IMR-90 (cell line): Measurements from ENCODE around the gene ANO2.

Experiments
- BHLHE40 ChIP-seq: fragments of 150-350 bp; IDR thresholded peaks from 2 replicates; pipeline ENCODE4 v1.6.1; 2016; ENCODE audit warnings: mild to moderate bottlenecking, low read depth, low read length
- CHD1 ChIP-seq: IDR thresholded peaks from 2 replicates; pipeline ENCODE4 v1.6.1; 2012; ENCODE audit warnings: low read depth, low read length, improper control_type of control experiment
- CTCF ChIP-seq: conservative IDR thresholded peaks from 2 replicates; pipeline ENCODE4 v1.5.1; 2012; ENCODE audit warnings: mild to moderate bottlenecking, low read depth, low read length, improper control_type of control experiment
- ELK1 ChIP-seq: fragments of 150-350 bp; IDR thresholded peaks from 2 replicates; pipeline ENCODE4 v1.6.1; 2016; ENCODE audit warnings: low read depth, mild to moderate bottlenecking, low read length, moderate library complexity, borderline replicate concordance
- MXI1 ChIP-seq: IDR thresholded peaks from 2 replicates; pipeline ENCODE4 v1.6.1; 2012; ENCODE audit warnings: low read depth, mild to moderate bottlenecking, low read length, moderate library complexity, borderline replicate concordance
- NFE2L2 ChIP-seq: fragments of 150-350 bp; IDR thresholded peaks from 2 replicates; pipeline ENCODE4 v1.6.1; 2016; ENCODE audit warnings: low read depth, mild to moderate bottlenecking, low read length
- POLR2A ChIP-seq: IDR thresholded peaks from 2 replicates; pipeline ENCODE4 v1.6.1; 2012; ENCODE audit warnings: mild to moderate bottlenecking, low read depth, low read length
- RAD21 ChIP-seq: IDR thresholded peaks from 2 replicates; pipeline ENCODE4 v1.6.1; 2012; ENCODE audit warnings: low read length, improper control_type of control experiment
- RCOR1 ChIP-seq: IDR thresholded peaks from 2 replicates; pipeline ENCODE4 v1.6.1; 2012; ENCODE audit warnings: mild to moderate bottlenecking, low read length, improper control_type of control experiment; ENCODE audit not compliant: insufficient replicate concordance
- RFX5 ChIP-seq: IDR thresholded peaks from 2 replicates; pipeline ENCODE4 v1.8.0; 2012; ENCODE audit warnings: low read depth, mild to moderate bottlenecking, low read length, moderate library complexity
- SMC3 ChIP-seq: fragments of 150-350 bp; IDR thresholded peaks from 2 replicates; pipeline ENCODE4 v1.6.1; 2016; ENCODE audit warnings: low read depth, mild to moderate bottlenecking, antibody characterized with exemption, low read length, moderate library complexity
- USF2 ChIP-seq: fragments of 150-350 bp; IDR thresholded peaks from 2 replicates; pipeline ENCODE4 v1.6.1; 2017; ENCODE audit warnings: mild to moderate bottlenecking, antibody characterized with exemption, low read length, low read depth

- no peak for TF ChIP-seq CTCF
- no peak for TF ChIP-seq CHD1
- TF ChIP-seq POLR2A = no peak
- TF ChIP-seq MXI1 = no peak
- no peak for TF ChIP-seq ELK1
- TF ChIP-seq RFX5 = no peak
- TF ChIP-seq RCOR1 = no peak
- no peak for TF ChIP-seq NFE2L2
- no peak for TF ChIP-seq SMC3
- TF ChIP-seq BHLHE40 = no peak
- no peak for TF ChIP-seq RAD21
- TF ChIP-seq USF2 = no peak
These were observed 329.3 kb downstream of the ANO2 start for GRCh38 chr12:5615760-5616159.
